K562 (cell line): Measurements from ENCODE around the gene SNX9. TPM values are rescaled to one million over a fixed set of nuclear protein-coding genes. Genes with fewer than 3 reads are reported as not detected.

ENCODE experiments used
- CBFA2T3 ChIP-seq: fragments of 450-650 bp; IDR thresholded peaks from 2 replicates; pipeline ENCODE4 v1.6.1; 2017
- CEBPB ChIP-seq: fragments of 450-650 bp; IDR thresholded peaks from 2 replicates; pipeline ENCODE4 v1.6.1; 2016; ENCODE audit warnings: missing genetic modification characterization, missing compliant biosample characterization
- ELF2 ChIP-seq: fragments of 250-450 bp; sonication (Bioruptor Pico); IDR thresholded peaks from 2 replicates; pipeline ENCODE4 v1.5.0; 2021; ENCODE audit warnings: mild to moderate bottlenecking
- EP400 ChIP-seq: fragments of 450-650 bp; IDR thresholded peaks from 2 replicates; pipeline ENCODE4 v1.6.1; 2017; ENCODE audit warnings: antibody characterized with exemption, mild to moderate bottlenecking, moderate library complexity
- FOS ChIP-seq: IDR thresholded peaks from 3 replicates; pipeline ENCODE4 v1.6.1; 2011; ENCODE audit not compliant: insufficient read length; ENCODE audit errors: extremely low read depth
- HDAC3 ChIP-seq: fragments of 450-650 bp; IDR thresholded peaks from 2 replicates; pipeline ENCODE4 v1.6.1; 2018; ENCODE audit warnings: borderline replicate concordance, mild to moderate bottlenecking, moderate library complexity; ENCODE audit not compliant: partially characterized antibody
- HDAC8 ChIP-seq: fragments of 450-650 bp; IDR thresholded peaks from 2 replicates; pipeline ENCODE4 v1.6.1; 2016; ENCODE audit warnings: mild to moderate bottlenecking, missing genetic modification characterization, moderate library complexity, missing compliant biosample characterization
- MED1 ChIP-seq: sonication (generic); formaldehyde crosslinking; IDR thresholded peaks from 2 replicates; pipeline ENCODE4 v1.8.1; 2023; ENCODE audit warnings: missing genetic modification reagents, borderline replicate concordance
- NELFE ChIP-seq: IDR thresholded peaks from 2 replicates; pipeline ENCODE4 v1.6.1; 2011; ENCODE audit warnings: mild to moderate bottlenecking; ENCODE audit not compliant: insufficient read depth, insufficient read length
- NEUROD1 ChIP-seq: fragments of 150-350 bp; IDR thresholded peaks from 2 replicates; pipeline ENCODE4 v1.6.1; 2014; ENCODE audit warnings: borderline replicate concordance, low read length, low read depth; ENCODE audit not compliant: partially characterized antibody
- NFIX ChIP-seq: fragments of 250-450 bp; sonication (Bioruptor Pico); IDR thresholded peaks from 2 replicates; pipeline ENCODE4 v1.4.0; 2020; ENCODE audit warnings: low read depth, mild to moderate bottlenecking, moderate library complexity
- NONO ChIP-seq, 2 experiments: fragments of 200-400 bp in 1 of 2; fragments of 450-650 bp in 1 of 2; formaldehyde crosslinking in 1 of 2; IDR thresholded peaks; 2 replicates each; pipeline ENCODE4 v1.6.1; 2017; ENCODE audit warnings: low read depth in 2 of 2, mild to moderate bottlenecking in 2 of 2, moderate library complexity in 2 of 2, low read length in 1 of 2
- NUFIP1 ChIP-seq: fragments of 450-650 bp; IDR thresholded peaks from 2 replicates; pipeline ENCODE4 v1.6.1; 2018; ENCODE audit not compliant: partially characterized antibody
- RHOXF2B ChIP-seq: fragments of 250-450 bp; sonication (Bioruptor Pico); conservative IDR thresholded peaks from 2 replicates; pipeline ENCODE4 v1.5.1; 2021
- SMARCA5 ChIP-seq: fragments of 450-650 bp; IDR thresholded peaks from 2 replicates; pipeline ENCODE4 v1.6.1; 2016
- TAF9B ChIP-seq: fragments of 450-650 bp; IDR thresholded peaks from 2 replicates; pipeline ENCODE4 v1.6.1; 2018; ENCODE audit warnings: mild to moderate bottlenecking; ENCODE audit not compliant: partially characterized antibody
- TCFL5 ChIP-seq: fragments of 250-450 bp; sonication (Bioruptor Pico); conservative IDR thresholded peaks from 2 replicates; pipeline ENCODE4 v1.6.1; 2021; ENCODE audit warnings: mild to moderate bottlenecking, moderate library complexity, matching md5 sums
- ZMIZ1 ChIP-seq, 2 experiments: fragments of 150-350 bp in 1 of 2; IDR thresholded peaks; 2 replicates each; pipeline ENCODE4 v1.6.1; 2012 to 2016; ENCODE audit warnings: low read depth in 2 of 2, low read length in 2 of 2, mild to moderate bottlenecking in 1 of 2, moderate library complexity in 1 of 2
- ZNF324 ChIP-seq: fragments of 250-450 bp; sonication (Bioruptor Pico); IDR thresholded peaks from 2 replicates; pipeline ENCODE4 v1.4.0; 2020; ENCODE audit warnings: mild to moderate bottlenecking
- polyA plus RNA-seq, 8 experiments: library from polyadenylated mRNA; depleted of rRNA in 4 of 8; stranded (reverse) in 5 of 8; unstranded in 3 of 8; fragments of >200 nt; fragmentation: Nextera tagmentation in 2 of 8; fragmentation: Illumina TruSeq in 1 of 8; extraction: Ambion mirVana in 2 of 8; extraction: Trizol in 1 of 8; gene quantifications; 2 replicates each; pipeline versions ENCODE4 v1.2.1 to v1.2.3, GENCODE V29; 2011 to 2014; ENCODE audit warnings: inconsistent platforms in 1 of 8, missing spikeins in 1 of 8
- total RNA-seq, 7 experiments: library from RNA; depleted of rRNA in 6 of 7; stranded (reverse); fragments of >200 nt in 6 of 7; fragmentation: Illumina TruSeq in 2 of 7; extraction: Trizol in 2 of 7; gene quantifications; 2 replicates each; pipeline versions ENCODE4 v1.2.1 to v1.2.3, GENCODE V29; 2011 to 2021; ENCODE audit warnings: low replicate concordance in 1 of 7
- TF ChIP-seq, protein P1 (sequence below): fragments of 450-650 bp; IDR thresholded peaks from 2 replicates; pipeline ENCODE4 v1.6.1; 2016
- TF ChIP-seq, protein P2 (sequence below): fragments of 450-650 bp; IDR thresholded peaks from 2 replicates; pipeline ENCODE4 v1.6.1; 2016; ENCODE audit warnings: low read depth, mild to moderate bottlenecking, moderate library complexity

The SNX9 gene
- total and polyA plus RNA-seq, 9 of the 15 experiments (the other 6 are each of a cell fraction or from before 2014, with no cell fraction given) = 6.0 to 81.7 (median 57.1) TPM

GRCh38 chr6:157861184-157861583 is 38.1 kb downstream of the SNX9 start (continued):
- TF ChIP-seq MED1 (CRISPR knock-in tag) = no peak
- TF ChIP-seq CEBPB (tag) = no peak
- no peak for TF ChIP-seq ZNF324 (CRISPR knock-in tag)
- TF ChIP-seq NFIX (CRISPR knock-in tag) = no peak
- no peak for TF ChIP-seq EP400
- peak; percentile 77 for TF ChIP-seq TAF9B
- peak in 1 of 2 experiments; percentile 66; a peak in 1 of 4 replicates for TF ChIP-seq ZMIZ1 (IDR thresholded peaks at IDR 0.05; ENCODE audit: low read depth in 2 of 2, low read length in 2 of 2)
- TF ChIP-seq, protein P1, sequence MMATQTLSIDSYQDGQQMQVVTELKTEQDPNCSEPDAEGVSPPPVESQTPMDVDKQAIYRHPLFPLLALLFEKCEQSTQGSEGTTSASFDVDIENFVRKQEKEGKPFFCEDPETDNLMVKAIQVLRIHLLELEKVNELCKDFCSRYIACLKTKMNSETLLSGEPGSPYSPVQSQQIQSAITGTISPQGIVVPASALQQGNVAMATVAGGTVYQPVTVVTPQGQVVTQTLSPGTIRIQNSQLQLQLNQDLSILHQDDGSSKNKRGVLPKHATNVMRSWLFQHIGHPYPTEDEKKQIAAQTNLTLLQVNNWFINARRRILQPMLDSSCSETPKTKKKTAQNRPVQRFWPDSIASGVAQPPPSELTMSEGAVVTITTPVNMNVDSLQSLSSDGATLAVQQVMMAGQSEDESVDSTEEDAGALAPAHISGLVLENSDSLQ = peak; percentile 84
- no peak for TF ChIP-seq RHOXF2B (CRISPR knock-in tag)
- TF ChIP-seq ELF2 (CRISPR knock-in tag) = no peak
- no peak for TF ChIP-seq SMARCA5
- TF ChIP-seq NEUROD1 = peak; percentile 66
- TF ChIP-seq NUFIP1 = no peak
- TF ChIP-seq FOS = no peak
- TF ChIP-seq NELFE = no peak
- TF ChIP-seq CBFA2T3 = peak; percentile 91
- TF ChIP-seq HDAC8 = no peak
- TF ChIP-seq HDAC3 = no peak
- no peak for TF ChIP-seq TCFL5 (CRISPR knock-in tag)
- TF ChIP-seq, protein P2, sequence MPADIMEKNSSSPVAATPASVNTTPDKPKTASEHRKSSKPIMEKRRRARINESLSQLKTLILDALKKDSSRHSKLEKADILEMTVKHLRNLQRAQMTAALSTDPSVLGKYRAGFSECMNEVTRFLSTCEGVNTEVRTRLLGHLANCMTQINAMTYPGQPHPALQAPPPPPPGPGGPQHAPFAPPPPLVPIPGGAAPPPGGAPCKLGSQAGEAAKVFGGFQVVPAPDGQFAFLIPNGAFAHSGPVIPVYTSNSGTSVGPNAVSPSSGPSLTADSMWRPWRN = peak; percentile 68; the same call in 1 of the 2 replicates
- no peak for TF ChIP-seq NONO (IDR thresholded peaks at IDR 0.05; ENCODE audit: low read depth in 2 of 2, low read length in 1 of 2)
